Stimulated activated CD4-positive, alpha-beta T cell treated with anti-CD3 and anti-CD28 coated beads, Interleukin-1b, Interleukin-23, amount 100 ng/mL, for 4 hours (primary cell): ENCODE data around the gene MMP2.

Experiments
- DNase-seq, 2 donors: peaks; one replicate each; pipeline ENCODE4 v3.0.0-alpha.2; 2020; ENCODE audit warnings: low read depth in 2 of 2

Gene MMP2

GRCh38 chr16:55469821-55470532, 9.0 kb upstream of the MMP2 start:
- DNase-seq = no peak

GRCh38 chr16:55470533-55471371, 8.2 kb upstream of the MMP2 start:
- DNase-seq = no peak

GRCh38 chr16:55471448-55472097, 7.4 kb upstream of the MMP2 start:
- DNase-seq = no peak

GRCh38 chr16:55473587-55473986, 5.4 kb upstream of the MMP2 start:
- DNase-seq = no peak

- no peak for DNase-seq
Observed at GRCh38 chr16:55474821-55475220, 4.2 kb upstream of the MMP2 start.

GRCh38 chr16:55475919-55476318, 3.1 kb upstream of the MMP2 start:
- DNase-seq = no peak

- DNase-seq = no peak
Observed at GRCh38 chr16:55476625-55477533, 2.1 kb upstream of the MMP2 start.

GRCh38 chr16:55477736-55478135, 1.3 kb upstream of the MMP2 start:
- no peak for DNase-seq

GRCh38 chr16:55479430-55480140, 587 bp downstream of the MMP2 start:
- no peak for DNase-seq

GRCh38 chr16:55480228-55480655, 1.2 kb downstream of the MMP2 start:
- no peak for DNase-seq

GRCh38 chr16:55481023-55481422, 2.0 kb downstream of the MMP2 start:
- DNase-seq = no peak

GRCh38 chr16:55482056-55482455, 3.1 kb downstream of the MMP2 start:
- no peak for DNase-seq

GRCh38 chr16:55487048-55487803, 8.2 kb downstream of the MMP2 start:
- no peak for DNase-seq

GRCh38 chr16:55488306-55488705, 9.3 kb downstream of the MMP2 start:
- no peak for DNase-seq

- no peak for DNase-seq
Observed at GRCh38 chr16:55489119-55489955, 10.3 kb downstream of the MMP2 start.

GRCh38 chr16:55489956-55490265, 10.9 kb downstream of the MMP2 start:
- no peak for DNase-seq

- DNase-seq = no peak
Observed at GRCh38 chr16:55490301-55490700, 11.3 kb downstream of the MMP2 start.

GRCh38 chr16:55491691-55492090, 12.7 kb downstream of the MMP2 start:
- no peak for DNase-seq

- DNase-seq = no peak
Observed at GRCh38 chr16:55492756-55493380, 13.9 kb downstream of the MMP2 start.
